OCI-LY7 (cell line): ENCODE measurements around the gene RNF220. TPM values are rescaled to one million over a fixed set of nuclear protein-coding genes. Genes with fewer than 3 reads are reported as not detected.

Experiments used
- BruUV-seq: library from RNA; stranded (reverse); fragments of 400-500 nt; replicated peaks from 2 replicates; lab custom pipeline; 2021; lab: Mats Ljungman, UMichigan
- CTCF ChIA-PET: fragments of 300-600 bp; sonication (Branson Sonifier 250); formaldehyde crosslinking; loops from one replicate; lab custom pipeline; 2022; ENCODE audit warnings: antibody characterized with exemption; ENCODE audit not compliant: unreplicated experiment; lab: Charles Lee
- POLR2A ChIA-PET: fragments of 300-600 bp; sonication (Branson Sonifier 250); formaldehyde crosslinking; loops from one replicate; lab custom pipeline; 2022; ENCODE audit warnings: antibody characterized with exemption; lab: Charles Lee
- DNase-seq: peaks from one replicate; pipeline ENCODE4 v3.0.0-alpha.2; 2015; ENCODE audit warnings: low spot score
- H2AFZ ChIP-seq: fragments of 200-600 bp; sonication (generic), shearing (Covaris generic); 2 replicates; pipeline ENCODE4 v1.6.1; 2014; ENCODE audit warnings: mild to moderate bottlenecking, antibody characterized with exemption, low read length, moderate library complexity
- H3K27ac ChIP-seq: fragments of 200-600 bp; sonication (generic); 2 replicates; pipeline ENCODE4 v1.5.1; 2014; ENCODE audit warnings: mixed run types, low read depth, mild to moderate bottlenecking, moderate library complexity, low read length, inconsistent platforms; ENCODE audit not compliant: poor library complexity, severe bottlenecking
- H3K36me3 ChIP-seq: fragments of 200-600 bp; sonication (generic); 2 replicates; pipeline ENCODE4 v1.6.1; 2014; ENCODE audit warnings: mild to moderate bottlenecking, antibody characterized with exemption, low read length, moderate library complexity, mixed read lengths; ENCODE audit not compliant: insufficient read depth
- H3K4me1 ChIP-seq: fragments of 200-600 bp; sonication (generic); 2 replicates; pipeline ENCODE4 v1.5.1; 2014; ENCODE audit warnings: mild to moderate bottlenecking, low read length; ENCODE audit not compliant: insufficient read depth, poor library complexity, severe bottlenecking
- H3K4me2 ChIP-seq: fragments of 200-600 bp; sonication (generic); 2 replicates; pipeline ENCODE4 v1.6.1; 2014; ENCODE audit warnings: mild to moderate bottlenecking, low read length
- H3K4me3 ChIP-seq: fragments of 200-600 bp; sonication (generic); 2 replicates; pipeline ENCODE4 v1.5.1; 2014; ENCODE audit warnings: mild to moderate bottlenecking, low read depth, low read length; ENCODE audit not compliant: poor library complexity, severe bottlenecking
- H3K79me2 ChIP-seq: fragments of 200-600 bp; sonication (generic); 2 replicates; pipeline ENCODE4 v1.6.1; 2016; ENCODE audit warnings: low read depth, mild to moderate bottlenecking, low read length, moderate library complexity, mixed read lengths; ENCODE audit not compliant: insufficient read depth
- H3K9me2 ChIP-seq: fragments of 200-600 bp; sonication (generic); 2 replicates; pipeline ENCODE4 v1.6.1; 2016; ENCODE audit warnings: mild to moderate bottlenecking, low read length, mixed read lengths; ENCODE audit not compliant: insufficient read depth
- H3K9me3 ChIP-seq: fragments of 200-600 bp; sonication (generic); 2 replicates; pipeline ENCODE4 v1.6.1; 2014; ENCODE audit warnings: mild to moderate bottlenecking, mixed run types, low read length, mixed read lengths
- H4K20me1 ChIP-seq: fragments of 200-600 bp; sonication (generic); 2 replicates; pipeline ENCODE4 v1.6.1; 2014; ENCODE audit warnings: mild to moderate bottlenecking, antibody characterized with exemption, low read length, moderate library complexity, mixed read lengths; ENCODE audit not compliant: insufficient read depth
- EZH2phosphoT487 ChIP-seq: fragments of 200-600 bp; sonication (generic); IDR thresholded peaks from 2 replicates; pipeline ENCODE4 v1.6.1; 2018; ENCODE audit warnings: low read depth, borderline replicate concordance, mild to moderate bottlenecking, mixed run types, antibody characterized with exemption, low read length, moderate library complexity, mixed read lengths
- intact Hi-C: fragments of 100-400 bp; cut with micrococcal nuclease; formaldehyde crosslinking; loops from one replicate; pipeline ENCODE4 v1.10.0; 2022; ENCODE audit not compliant: unreplicated experiment
- total RNA-seq, 2 experiments: library from RNA; depleted of rRNA in 1 of 2; stranded (reverse); fragments of >200 nt in 1 of 2; shearing (Covaris generic) in 1 of 2; gene quantifications; 2 replicates each; pipeline ENCODE4 v1.2.3, GENCODE V29; 2014 to 2022
- TF ChIP-seq, protein P1 (sequence below): fragments of 200-600 bp; sonication (generic); conservative IDR thresholded peaks from 2 replicates; pipeline ENCODE4 v1.5.1; 2014; ENCODE audit warnings: mild to moderate bottlenecking, antibody characterized with exemption, low read length, moderate library complexity, mixed read lengths

The RNF220 gene
- total RNA-seq, 2 experiments from 2014 or later, result 82.3 to 85.5 TPM

DNA sequence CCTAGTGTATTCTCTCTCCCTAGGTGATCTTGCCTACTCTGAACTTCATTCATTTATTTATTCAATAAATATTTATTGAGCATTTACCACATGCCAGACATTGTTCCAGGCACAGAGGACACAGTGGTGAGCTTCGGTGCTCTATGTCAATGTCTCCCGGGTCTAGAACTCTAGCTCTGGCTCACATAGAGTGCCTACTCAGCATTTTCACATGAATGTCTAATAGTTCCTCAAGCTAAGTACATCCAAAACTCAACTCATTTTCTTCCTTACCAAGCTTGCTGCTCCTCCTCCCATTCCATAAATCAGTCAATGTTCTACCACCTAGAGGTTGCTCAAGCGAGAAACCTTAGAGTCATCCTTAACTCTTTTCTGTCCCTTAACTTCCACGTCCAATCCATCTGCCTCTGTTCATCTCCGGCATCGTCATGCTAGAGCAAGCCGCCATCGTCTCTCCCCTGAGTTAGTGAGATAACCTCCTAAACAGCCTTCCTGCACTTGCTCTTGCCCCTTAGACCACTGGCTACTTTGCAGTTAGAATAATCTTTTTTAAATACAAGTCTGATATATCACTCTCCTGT, 201.7 kb downstream of the RNF220 start:
- Histone ChIP-seq H4K20me1 (no peaks in the 10 kb centered on the region), H2AFZ (no peak overlapping the region), H3K4me2 (no peak overlapping the region), H3K36me3 (no peaks in the 10 kb centered on the region), H3K4me1 (no peaks in the 10 kb centered on the region), H3K9me3 (no peaks in the 10 kb centered on the region), H3K79me2 (no peaks in the 10 kb centered on the region), H3K4me3 (no peak overlapping the region), H3K27ac (no peak overlapping the region), H3K9me2 (no peaks in the 10 kb centered on the region)
- intact Hi-C loops, result no loop called here
- ChIA-PET CTCF (no interaction called here), POLR2A (no interaction called here)
- BruUV-seq, result no TSS peak
- TF ChIP-seq EZH2phosphoT487, result no peak
- TF ChIP-seq, protein P1, sequence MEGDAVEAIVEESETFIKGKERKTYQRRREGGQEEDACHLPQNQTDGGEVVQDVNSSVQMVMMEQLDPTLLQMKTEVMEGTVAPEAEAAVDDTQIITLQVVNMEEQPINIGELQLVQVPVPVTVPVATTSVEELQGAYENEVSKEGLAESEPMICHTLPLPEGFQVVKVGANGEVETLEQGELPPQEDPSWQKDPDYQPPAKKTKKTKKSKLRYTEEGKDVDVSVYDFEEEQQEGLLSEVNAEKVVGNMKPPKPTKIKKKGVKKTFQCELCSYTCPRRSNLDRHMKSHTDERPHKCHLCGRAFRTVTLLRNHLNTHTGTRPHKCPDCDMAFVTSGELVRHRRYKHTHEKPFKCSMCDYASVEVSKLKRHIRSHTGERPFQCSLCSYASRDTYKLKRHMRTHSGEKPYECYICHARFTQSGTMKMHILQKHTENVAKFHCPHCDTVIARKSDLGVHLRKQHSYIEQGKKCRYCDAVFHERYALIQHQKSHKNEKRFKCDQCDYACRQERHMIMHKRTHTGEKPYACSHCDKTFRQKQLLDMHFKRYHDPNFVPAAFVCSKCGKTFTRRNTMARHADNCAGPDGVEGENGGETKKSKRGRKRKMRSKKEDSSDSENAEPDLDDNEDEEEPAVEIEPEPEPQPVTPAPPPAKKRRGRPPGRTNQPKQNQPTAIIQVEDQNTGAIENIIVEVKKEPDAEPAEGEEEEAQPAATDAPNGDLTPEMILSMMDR, result no peak
- DNase-seq, result no peak

DNA sequence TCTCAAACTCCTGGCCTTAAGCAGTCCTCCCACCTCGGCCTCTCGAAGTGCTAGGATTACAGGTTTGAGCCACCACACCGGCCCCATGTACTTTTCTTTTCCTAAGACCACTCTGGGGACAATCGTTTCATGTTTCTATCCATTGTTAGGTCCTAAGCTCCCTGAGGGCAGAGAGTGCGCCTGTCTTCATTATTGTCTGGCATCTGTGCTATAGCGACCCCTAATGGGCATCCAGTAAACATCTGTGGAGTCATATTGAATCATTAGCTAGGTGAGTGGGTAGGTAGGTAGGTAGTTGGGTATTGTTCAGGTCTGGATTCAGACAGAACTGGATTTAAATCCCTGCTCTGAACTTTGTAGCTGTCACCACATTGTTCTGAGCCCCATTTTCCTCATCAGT, 203.1 kb downstream of the RNF220 start:
- Histone ChIP-seq H3K36me3 (no peaks in the 10 kb centered on the region), H3K27ac (no peak overlapping the region), H2AFZ (no peak overlapping the region), H3K4me2 (no peak overlapping the region), H4K20me1 (no peaks in the 10 kb centered on the region), H3K4me1 (no peaks in the 10 kb centered on the region), H3K4me3 (no peak overlapping the region), H3K9me3 (no peaks in the 10 kb centered on the region), H3K9me2 (no peaks in the 10 kb centered on the region), H3K79me2 (no peaks in the 10 kb centered on the region)
- no TSS peak for BruUV-seq
- POLR2A ChIA-PET, result no interaction called here
- CTCF ChIA-PET, result no interaction called here
- DNase-seq, result peak; percentile 14
- intact Hi-C loops, result no loop called here
- TF ChIP-seq, protein P1, result peak; percentile 75
- no peak for TF ChIP-seq EZH2phosphoT487

- peak; percentile 47 for DNase-seq
- no peaks in the 10 kb centered on the region for H3K36me3 ChIP-seq
- intact Hi-C loops, result loop anchor here (1.0 kb wide), 1 partner anchor 44 kb away; no protein-coding TSS in a partner anchor
- no peaks in the 10 kb centered on the region for H3K9me2 ChIP-seq
- no peaks in the 10 kb centered on the region for H4K20me1 ChIP-seq
- H3K79me2 ChIP-seq, result no peaks in the 10 kb centered on the region
- no peaks in the 10 kb centered on the region for H3K9me3 ChIP-seq
- no peaks in the 10 kb centered on the region for H3K4me1 ChIP-seq
- no peak overlapping the region for H3K27ac ChIP-seq
- no peak overlapping the region for H3K4me3 ChIP-seq
- H2AFZ ChIP-seq, result no peak overlapping the region
- ChIA-PET CTCF (no interaction called here), POLR2A (no interaction called here)
- TF ChIP-seq EZH2phosphoT487, result no peak
- TF ChIP-seq, protein P1, result peak; percentile 70
- no peak overlapping the region for H3K4me2 ChIP-seq
- BruUV-seq, result no TSS peak
Measured at GRCh38 chr1:44609412-44609767, 204.3 kb downstream of the RNF220 start.
